GM10847 (cell line): ENCODE results near the gene MAPKAPK3.

ENCODE experiments used
- POLR2A ChIP-seq: IDR thresholded peaks from 2 replicates; pipeline ENCODE4 v1.6.1; 2011; ENCODE audit not compliant: insufficient read length; ENCODE audit errors: extremely low read depth

Gene MAPKAPK3

DNA sequence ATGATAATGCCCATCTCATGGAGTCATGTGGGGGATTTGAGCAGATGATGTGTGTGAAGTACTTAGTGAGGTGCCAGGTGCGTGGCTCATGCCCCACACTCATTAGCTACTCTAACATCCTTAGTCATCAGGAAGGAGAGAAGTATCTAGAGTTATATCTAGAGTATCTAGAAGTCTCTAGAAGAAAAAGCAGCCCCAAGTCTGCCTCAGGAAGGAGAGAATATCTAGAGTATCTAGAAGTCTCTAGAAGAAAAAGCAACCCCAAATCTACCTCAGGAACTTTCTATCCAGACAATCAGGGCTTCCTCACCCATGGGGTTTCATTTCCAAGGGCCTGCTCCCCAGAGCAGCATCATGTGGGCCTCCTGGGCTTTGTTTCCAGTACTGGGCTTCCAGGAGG, 33.1 kb downstream of the MAPKAPK3 start:
- no peak for TF ChIP-seq POLR2A

DNA sequence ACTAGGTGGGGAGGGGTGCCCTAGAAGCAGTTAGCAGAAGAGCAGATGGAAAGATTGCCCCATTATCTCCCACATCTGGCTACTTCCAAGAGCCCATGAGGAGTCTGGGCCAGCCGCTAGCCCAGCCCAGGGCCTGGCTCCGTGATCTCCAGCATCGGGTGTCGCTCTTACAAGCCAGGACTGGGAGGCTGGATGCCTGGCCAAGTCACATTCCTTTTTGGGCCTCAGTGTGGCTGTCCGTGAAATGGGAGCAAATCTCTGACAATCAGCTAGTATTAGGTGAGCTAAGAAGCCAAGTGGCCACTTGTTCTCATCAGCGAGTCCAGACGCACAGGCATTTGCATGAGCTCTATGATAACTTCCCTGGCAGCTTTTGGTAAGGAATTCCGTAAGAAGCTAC, 34.5 kb downstream of the MAPKAPK3 start:
- TF ChIP-seq POLR2A, result no peak

DNA sequence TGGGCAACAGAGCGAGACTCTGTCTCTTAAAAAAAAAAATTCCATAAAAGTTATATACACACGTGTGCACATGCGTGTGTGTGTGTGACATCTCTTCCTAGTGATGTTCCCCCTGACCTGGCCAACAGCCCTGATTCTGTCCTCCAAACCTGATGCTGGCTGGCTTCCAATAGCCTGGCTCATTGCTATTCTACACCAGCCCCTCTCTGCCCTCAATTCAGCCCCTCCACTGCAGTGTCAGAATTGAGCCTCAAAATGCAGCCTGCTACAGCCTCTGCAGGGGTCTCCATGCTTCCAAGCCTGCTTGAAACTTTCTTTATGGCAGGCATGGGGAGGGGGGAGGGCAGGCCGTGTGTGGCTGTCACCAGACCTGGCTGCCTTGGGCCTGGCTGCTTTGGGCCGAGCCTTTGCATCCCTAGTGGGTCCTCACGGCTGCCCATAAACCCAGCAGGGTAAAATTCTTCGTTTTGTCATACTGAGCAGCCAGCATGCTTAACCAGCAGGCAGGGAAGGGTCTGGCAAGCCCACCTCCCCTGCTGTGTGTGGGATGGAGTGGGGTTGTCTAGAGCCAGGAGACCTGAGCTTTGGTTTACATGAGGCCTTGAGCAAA, 35.1 kb downstream of the MAPKAPK3 start:
- TF ChIP-seq POLR2A, result no peak

DNA sequence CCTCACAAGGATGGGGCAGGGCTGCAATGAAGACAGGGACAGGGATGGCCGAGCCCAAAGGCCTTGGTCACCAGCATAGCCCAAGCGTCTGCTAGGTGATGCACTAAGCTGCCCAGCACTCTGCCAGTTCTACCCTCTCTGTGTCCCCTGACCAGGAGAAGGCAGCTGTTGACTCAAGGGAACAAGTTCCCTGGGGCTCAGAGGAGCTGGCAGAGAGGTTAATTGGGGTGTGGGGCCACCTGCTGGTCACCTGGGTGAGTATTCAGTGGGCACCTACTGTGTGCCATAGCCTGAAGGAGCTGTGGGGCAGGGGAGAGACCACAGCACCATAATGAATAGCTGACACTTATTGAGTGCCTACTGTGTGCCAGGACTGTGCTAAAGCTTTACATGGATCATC, 35.8 kb downstream of the MAPKAPK3 start:
- TF ChIP-seq POLR2A, result no peak

DNA sequence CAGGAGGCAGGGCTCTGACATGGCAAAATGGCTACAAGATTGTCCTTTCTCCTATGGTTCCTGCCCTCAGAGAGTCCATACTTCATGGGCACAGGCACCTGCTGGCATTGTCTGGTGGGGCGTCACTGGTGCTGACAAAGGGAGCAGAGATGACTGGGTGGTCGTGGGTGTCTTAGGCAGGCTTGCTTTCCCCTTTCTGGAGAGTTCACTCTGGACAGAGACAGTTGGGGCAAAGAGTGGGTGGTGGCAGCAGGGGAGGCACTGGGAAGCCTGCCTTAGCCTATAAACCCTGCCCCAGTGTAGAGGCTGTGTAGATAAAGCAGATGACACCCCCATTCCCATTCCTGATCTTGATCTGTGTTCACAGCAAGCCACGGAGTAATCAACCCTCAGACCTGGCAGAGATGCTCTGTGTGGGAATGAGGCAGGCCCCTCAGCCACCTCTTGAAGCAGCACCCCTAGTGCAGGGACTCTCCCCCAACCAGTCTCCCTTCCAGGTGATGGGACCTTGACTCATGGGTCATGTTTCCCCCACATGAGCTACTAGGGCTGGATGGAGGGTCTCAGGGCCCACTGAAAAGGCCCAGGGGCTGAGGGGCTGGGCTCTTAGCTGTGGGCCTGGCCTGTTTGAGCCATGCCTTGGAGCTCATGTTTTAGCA, 37.1 kb downstream of the MAPKAPK3 start:
- no peak for TF ChIP-seq POLR2A

DNA sequence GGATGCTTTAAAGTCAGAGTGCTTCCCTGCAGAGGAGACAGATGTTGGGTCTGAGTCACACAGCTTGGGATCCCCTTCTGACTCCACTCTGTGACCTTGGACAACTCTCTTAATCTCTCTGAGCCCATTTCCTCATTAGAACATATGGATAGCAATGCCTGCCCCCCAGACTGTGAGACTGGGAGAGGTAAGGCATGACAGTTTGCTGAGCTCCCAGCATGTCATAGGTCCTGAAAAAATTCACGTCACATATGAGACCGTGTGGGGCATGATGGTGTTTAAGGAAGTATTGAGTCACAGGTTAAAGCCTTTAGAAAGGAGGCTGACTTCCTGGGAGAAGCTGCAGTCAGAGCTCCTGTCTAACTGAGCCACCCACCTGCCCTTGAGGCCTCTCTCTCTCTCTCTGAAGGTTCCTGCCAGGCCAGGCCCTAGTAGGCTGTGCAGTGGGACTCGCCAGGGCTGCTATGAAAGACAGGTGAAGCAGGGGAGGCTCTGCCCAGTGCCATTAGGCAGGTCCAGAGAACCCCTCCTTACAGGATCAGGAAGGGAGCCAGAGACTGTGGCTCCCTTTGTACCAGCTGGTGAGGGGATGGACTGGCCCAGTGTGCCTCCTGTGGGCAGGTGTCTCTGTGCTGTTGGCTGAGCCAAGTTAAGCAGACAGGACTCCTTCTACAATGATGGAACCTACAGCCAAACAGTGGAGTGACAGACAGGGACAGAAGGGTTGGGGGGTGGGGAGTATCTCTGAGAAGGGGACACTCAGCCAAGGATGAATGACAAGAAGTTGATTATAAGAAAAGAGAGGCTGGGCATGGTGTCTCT, 38.3 kb downstream of the MAPKAPK3 start:
- no peak for TF ChIP-seq POLR2A

DNA sequence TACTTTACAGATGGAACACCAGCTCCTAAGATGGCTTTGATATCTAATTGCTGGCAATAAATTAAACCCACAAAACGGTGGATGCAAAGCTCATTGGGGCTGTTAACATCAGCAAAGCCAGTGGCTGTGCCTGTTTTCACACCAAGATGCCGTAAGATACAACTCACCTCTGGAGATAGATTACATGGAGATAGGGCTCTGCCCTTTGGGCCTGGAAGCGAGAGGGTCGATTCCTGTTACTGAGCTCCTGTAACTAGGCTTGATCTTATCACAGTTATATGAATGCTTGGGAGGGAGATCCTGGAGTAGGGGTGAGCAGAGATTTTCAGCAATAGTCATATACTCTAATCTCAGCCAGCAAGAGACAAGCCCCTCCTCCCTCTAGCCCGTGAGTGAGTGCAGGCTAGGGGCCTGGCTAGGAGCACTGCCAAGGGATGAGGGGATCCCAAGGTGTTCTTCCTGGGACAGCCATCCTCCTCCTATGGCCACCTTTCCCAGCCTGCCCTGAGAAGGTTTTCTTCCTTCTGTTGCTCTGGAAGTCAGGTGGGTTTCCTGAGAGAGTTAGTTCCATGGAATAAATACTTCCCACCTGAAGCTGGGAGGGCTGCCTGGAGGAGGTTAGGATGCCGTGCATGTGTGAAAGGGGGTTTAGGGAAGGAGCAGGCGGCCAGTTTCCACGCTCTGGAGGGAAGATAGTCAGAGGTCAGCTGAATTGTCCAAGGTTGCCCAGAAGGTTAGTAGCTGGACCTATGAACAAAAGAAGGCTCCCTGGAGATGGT, 39.7 kb downstream of the MAPKAPK3 start:
- no peak for TF ChIP-seq POLR2A

GRCh38 chr3:50657407-50657806, 40.5 kb downstream of the MAPKAPK3 start:
- TF ChIP-seq POLR2A, result no peak

DNA sequence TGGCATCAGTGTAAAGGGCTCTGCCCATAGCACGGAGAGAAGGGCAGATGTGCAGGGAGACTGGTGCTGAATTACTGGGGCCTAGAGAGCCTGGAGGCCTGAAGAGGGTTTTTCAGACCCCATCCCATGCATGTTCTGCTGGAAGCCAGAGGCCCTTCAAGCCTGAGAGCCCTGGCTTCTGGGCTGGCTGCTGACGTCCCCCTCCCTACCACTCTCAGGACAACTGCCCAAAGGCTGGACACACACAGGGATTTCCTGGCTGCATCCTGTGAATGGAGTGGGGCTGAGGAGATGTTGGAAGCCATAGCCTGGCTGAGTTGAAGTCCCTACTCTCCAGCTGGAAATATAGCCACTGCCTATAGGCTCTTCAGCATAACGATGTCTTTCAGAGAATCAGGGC, 40.9 kb downstream of the MAPKAPK3 start:
- TF ChIP-seq POLR2A, result no peak

GRCh38 chr3:50658416-50658815, 41.5 kb downstream of the MAPKAPK3 start:
- TF ChIP-seq POLR2A, result no peak

DNA sequence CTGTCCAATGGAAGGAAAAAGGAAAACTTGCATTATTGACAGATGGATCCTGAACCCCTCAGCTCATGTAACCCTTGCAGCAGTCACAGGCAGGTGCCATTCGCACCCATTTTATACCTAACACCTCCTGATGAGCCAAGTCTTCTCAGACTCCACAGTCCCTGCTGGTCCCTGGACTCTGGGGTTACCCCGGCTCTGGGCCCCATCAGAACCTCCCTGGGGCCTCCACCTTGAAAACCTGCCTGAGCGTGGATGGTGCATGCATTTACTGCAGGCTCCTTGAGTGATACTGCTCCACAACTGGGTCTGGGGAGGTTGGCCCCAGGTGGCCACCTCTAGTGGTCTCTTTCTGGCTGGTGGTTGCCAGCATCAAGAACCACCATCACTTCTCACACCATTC, 41.9 kb downstream of the MAPKAPK3 start:
- TF ChIP-seq POLR2A, result no peak

DNA sequence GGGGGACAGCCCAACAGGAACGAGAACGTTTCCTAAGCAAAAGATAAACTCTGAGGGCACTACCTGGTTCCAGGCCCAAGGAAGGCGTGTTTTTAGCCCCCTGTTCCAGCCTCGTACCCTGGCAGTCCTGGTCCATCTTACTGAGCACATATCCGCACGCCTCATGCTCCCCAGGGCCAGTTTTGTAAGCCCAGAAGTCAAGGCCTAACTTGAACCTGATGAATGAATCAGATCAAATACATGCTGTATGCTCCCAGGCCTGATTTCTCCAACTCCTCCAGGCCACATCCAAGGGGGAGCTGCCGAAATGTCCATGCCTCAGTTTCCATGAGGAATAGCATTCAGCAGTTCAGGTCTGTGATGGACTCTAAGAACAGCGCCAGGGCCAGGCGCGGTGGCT, 43.4 kb downstream of the MAPKAPK3 start:
- TF ChIP-seq POLR2A, result no peak

DNA sequence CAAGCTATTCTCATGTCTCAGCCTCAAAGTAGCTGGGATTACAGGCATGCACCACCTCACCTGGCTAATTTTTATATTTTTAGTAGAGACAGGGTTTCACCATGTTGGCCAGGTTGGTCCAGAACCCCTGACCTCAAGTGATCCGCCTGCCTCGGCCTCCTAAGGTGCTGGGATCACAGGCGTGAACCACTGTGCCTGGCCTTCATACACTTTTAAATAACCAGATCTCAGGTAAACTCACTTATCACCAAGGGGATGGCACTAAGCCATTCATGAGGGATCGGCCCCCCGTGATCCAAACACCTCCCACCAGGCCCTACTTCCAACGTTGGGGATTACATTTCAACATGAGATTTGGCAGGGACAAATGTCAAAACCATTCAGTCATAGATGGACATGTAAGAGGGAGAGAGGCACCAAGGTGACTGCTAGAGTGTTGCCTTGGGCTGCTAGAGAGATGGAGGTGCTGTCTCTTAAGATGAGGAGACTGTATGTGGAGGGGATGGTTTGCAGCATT, 44.4 kb downstream of the MAPKAPK3 start:
- TF ChIP-seq POLR2A, result no peak

- TF ChIP-seq POLR2A, result no peak
Observed at GRCh38 chr3:50662408-50662807, 45.5 kb downstream of the MAPKAPK3 start.
